Measurements from ENCODE around the gene HSPA2. TPM values are rescaled to one million over a fixed set of nuclear protein-coding genes. Genes with fewer than 3 reads are reported as not detected.
"Not testable (repeated sequence)": the region's sequence is repeated elsewhere in the genome, so short reads cannot be mapped to it uniquely, and the experiment has no call there.

Gene HSPA2
- total RNA-seq, 4 donors from 2014 or later = 79.3 to 111 (median 98.9) TPM

GRCh38 chr14:64516969-64517368 lies 23.6 kb upstream of the HSPA2 start:
- Histone ChIP-seq H3K9me3 (no peaks in the 10 kb centered on the region), H3K36me3 (peaks cover 0 to 8% (median 0%) of the 10 kb centered on the region in 3 donors), H3K4me3 (no peak overlapping the region), H3K27me3 (no peaks in the 10 kb centered on the region), H3K4me1 (peaks cover 0 to 60% (median 14%) of the 10 kb centered on the region in 4 donors), H3K27ac (no peak overlapping the region)
- DNase-seq (ENCODE audit: low spot score in 2 of 2) = no peak
- 81 to 91% methylated on average over 1 of the region's 1 CpG for WGBS, 2 donors
- TF ChIP-seq, protein P1, sequence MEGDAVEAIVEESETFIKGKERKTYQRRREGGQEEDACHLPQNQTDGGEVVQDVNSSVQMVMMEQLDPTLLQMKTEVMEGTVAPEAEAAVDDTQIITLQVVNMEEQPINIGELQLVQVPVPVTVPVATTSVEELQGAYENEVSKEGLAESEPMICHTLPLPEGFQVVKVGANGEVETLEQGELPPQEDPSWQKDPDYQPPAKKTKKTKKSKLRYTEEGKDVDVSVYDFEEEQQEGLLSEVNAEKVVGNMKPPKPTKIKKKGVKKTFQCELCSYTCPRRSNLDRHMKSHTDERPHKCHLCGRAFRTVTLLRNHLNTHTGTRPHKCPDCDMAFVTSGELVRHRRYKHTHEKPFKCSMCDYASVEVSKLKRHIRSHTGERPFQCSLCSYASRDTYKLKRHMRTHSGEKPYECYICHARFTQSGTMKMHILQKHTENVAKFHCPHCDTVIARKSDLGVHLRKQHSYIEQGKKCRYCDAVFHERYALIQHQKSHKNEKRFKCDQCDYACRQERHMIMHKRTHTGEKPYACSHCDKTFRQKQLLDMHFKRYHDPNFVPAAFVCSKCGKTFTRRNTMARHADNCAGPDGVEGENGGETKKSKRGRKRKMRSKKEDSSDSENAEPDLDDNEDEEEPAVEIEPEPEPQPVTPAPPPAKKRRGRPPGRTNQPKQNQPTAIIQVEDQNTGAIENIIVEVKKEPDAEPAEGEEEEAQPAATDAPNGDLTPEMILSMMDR (IDR thresholded peaks at IDR 0.05) = no peak
- no peak for TF ChIP-seq EP300 (IDR thresholded peaks at IDR 0.05)
- no peak for TF ChIP-seq POLR2A (IDR thresholded peaks at IDR 0.05)

- Histone ChIP-seq H3K36me3 (peaks cover 0 to 15% (median 0%) of the 10 kb centered on the region in 3 donors), H3K4me1 (peaks cover 0 to 53% (median 11%) of the 10 kb centered on the region in 4 donors)
- H3K9me3 ChIP-seq; DNase-seq (ENCODE audit: low spot score in 2 of 2); H3K27ac ChIP-seq; H3K27me3 ChIP-seq; H3K4me3 ChIP-seq: not testable (repeated sequence)
- 85 to 88% methylated on average over 6 of the region's 6 CpGs for WGBS, 2 donors
Measured at GRCh38 chr14:64517667-64518066, 22.9 kb upstream of the HSPA2 start.

- WGBS, 2 donors = 77 to 89% methylated on average over 4 of the region's 4 CpGs
- Histone ChIP-seq H3K27ac (no peak overlapping the region), H3K4me3 (no peak overlapping the region), H3K4me1 (peaks cover 0 to 47% (median 8%) of the 10 kb centered on the region in 4 donors), H3K27me3 (no peaks in the 10 kb centered on the region), H3K36me3 (peaks cover 0 to 20% (median 0%) of the 10 kb centered on the region in 3 donors), H3K9me3 (no peaks in the 10 kb centered on the region)
- TF ChIP-seq, protein P1 (IDR thresholded peaks at IDR 0.05) = no peak
- TF ChIP-seq POLR2A (IDR thresholded peaks at IDR 0.05) (no peak), EP300 (IDR thresholded peaks at IDR 0.05) (no peak)
- no peak for DNase-seq (ENCODE audit: low spot score in 2 of 2)
Measured at GRCh38 chr14:64518229-64518628, 22.3 kb upstream of the HSPA2 start.

GRCh38 chr14:64520699-64521098 lies 19.8 kb upstream of the HSPA2 start:
- Histone ChIP-seq H3K27ac (no peak overlapping the region), H3K9me3 (no peaks in the 10 kb centered on the region), H3K36me3 (peaks cover 0 to 29% (median 0%) of the 10 kb centered on the region in 3 donors), H3K4me1 (peaks cover 0 to 30% (median 2%) of the 10 kb centered on the region in 4 donors), H3K4me3 (no peak overlapping the region), H3K27me3 (no peaks in the 10 kb centered on the region)
- WGBS, 2 donors = 94 to 96% methylated on average over 4 of the region's 4 CpGs
- TF ChIP-seq, protein P1 (IDR thresholded peaks at IDR 0.05) = no peak
- no peak for TF ChIP-seq POLR2A (IDR thresholded peaks at IDR 0.05)
- TF ChIP-seq EP300 (IDR thresholded peaks at IDR 0.05) = no peak
- no peak for DNase-seq (ENCODE audit: low spot score in 2 of 2)

- Histone ChIP-seq H3K36me3 (peaks cover 0 to 45% (median 0%) of the 10 kb centered on the region in 3 donors), H3K9me3 (no peaks in the 10 kb centered on the region), H3K4me3 (no peak overlapping the region), H3K27me3 (no peaks in the 10 kb centered on the region), H3K4me1 (peaks cover 0 to 19% (median 0%) of the 10 kb centered on the region in 4 donors), H3K27ac (no peak overlapping the region)
- no peak for DNase-seq (ENCODE audit: low spot score in 2 of 2)
- TF ChIP-seq POLR2A (IDR thresholded peaks at IDR 0.05) (no peak), EP300 (IDR thresholded peaks at IDR 0.05) (no peak)
- 89 to 92% methylated on average over 9 of the region's 9 CpGs for WGBS, 2 donors
Measured at GRCh38 chr14:64522591-64523355, 17.8 kb upstream of the HSPA2 start.

DNA sequence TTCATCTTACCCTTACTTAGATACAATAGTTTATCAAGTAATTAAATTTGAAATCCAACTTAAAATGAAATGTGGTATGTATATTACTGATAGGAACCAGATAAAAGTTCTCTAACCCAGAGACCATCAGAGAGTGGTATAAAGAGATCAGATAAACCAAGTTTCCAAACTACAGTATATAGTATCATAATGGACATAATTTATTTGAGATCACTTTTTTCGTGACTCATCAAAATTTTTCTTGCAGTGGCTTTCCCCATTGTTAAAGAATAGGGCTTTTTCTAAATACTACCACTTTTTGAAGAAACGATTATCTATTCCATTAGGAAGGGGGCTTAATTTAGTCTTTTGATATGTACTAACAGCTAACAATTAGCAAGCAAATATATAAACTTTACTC lies 15.2 kb upstream of the HSPA2 start:
- H3K9me3 ChIP-seq = no peaks in the 10 kb centered on the region
- peaks cover 0 to 45% (median 0%) of the 10 kb centered on the region in 3 donors for H3K36me3 ChIP-seq
- H3K27ac ChIP-seq = no peak overlapping the region
- no peaks in the 10 kb centered on the region for H3K27me3 ChIP-seq
- no peak for DNase-seq (ENCODE audit: low spot score in 2 of 2)
- no peak overlapping the region for H3K4me3 ChIP-seq
- 88 to 90% methylated on average over 2 of the region's 2 CpGs for WGBS, 2 donors
- H3K4me1 ChIP-seq = peaks cover 0 to 15% (median 0%) of the 10 kb centered on the region in 4 donors
- TF ChIP-seq, protein P1 (IDR thresholded peaks at IDR 0.05) = no peak
- TF ChIP-seq POLR2A (IDR thresholded peaks at IDR 0.05) (no peak), EP300 (IDR thresholded peaks at IDR 0.05) (no peak)

Measured in tibial nerve (tissue), 4 donors.